PC-3 (cell line): ENCODE data around the gene PLEKHH2. TPM values are rescaled to one million over a fixed set of nuclear protein-coding genes. Genes with fewer than 3 reads are reported as not detected.
"Not testable (repeated sequence)": the region's sequence is repeated elsewhere in the genome, so short reads cannot be mapped to it uniquely, and the experiment has no call there.

Experiments
- ATAC-seq: fragments of 200-7000 bp; cut with Tn5 transposase; 2 replicates; pipeline ENCODE4 v1.9.1; 2020; ENCODE audit warnings: mild to moderate bottlenecking, moderate library complexity
- BruUV-seq: library from RNA; stranded (reverse); fragments of 400-500 nt; replicated peaks from 2 replicates; lab custom pipeline; 2021; lab: Mats Ljungman, UMichigan
- CTCF ChIA-PET: fragments of 300-600 bp; sonication (Branson Sonifier 250); formaldehyde crosslinking; loops from one replicate; lab custom pipeline; 2022; ENCODE audit warnings: antibody characterized with exemption; lab: Charles Lee
- POLR2A ChIA-PET: fragments of 300-600 bp; sonication (Branson Sonifier 250); formaldehyde crosslinking; loops from one replicate; lab custom pipeline; 2022; ENCODE audit warnings: antibody characterized with exemption; ENCODE audit not compliant: unreplicated experiment; lab: Charles Lee
- DNase-seq: peaks from one replicate; pipeline ENCODE4 v3.0.0-alpha.2; 2015
- H2AFZ ChIP-seq: fragments of 300-600 bp; sonication (generic); 2 replicates; pipeline ENCODE4 v1.6.0; 2016; ENCODE audit warnings: antibody characterized with exemption, low read length
- H3F3A ChIP-seq: fragments of 300-600 bp; sonication (generic); one replicate; pipeline ENCODE4 v1.6.0; 2017; ENCODE audit warnings: antibody characterized with exemption, low read length, control low read depth, mild to moderate bottlenecking; ENCODE audit not compliant: unreplicated experiment
- H3K27ac ChIP-seq: fragments of 300-600 bp; sonication (generic); 2 replicates; pipeline ENCODE4 v1.5.1; 2016; ENCODE audit warnings: mild to moderate bottlenecking, low read length
- H3K27me3 ChIP-seq: fragments of 300-600 bp; sonication (generic); 2 replicates; pipeline ENCODE4 v1.6.1; 2016; ENCODE audit warnings: low read length, mixed read lengths
- H3K36me3 ChIP-seq: fragments of 300-600 bp; sonication (generic); 2 replicates; pipeline ENCODE4 v1.6.1; 2016; ENCODE audit warnings: low read depth, mixed run types, low read length, mixed read lengths
- H3K4me1 ChIP-seq: fragments of 300-600 bp; sonication (generic); 2 replicates; pipeline ENCODE4 v1.5.1; 2016; ENCODE audit warnings: low read length; ENCODE audit not compliant: insufficient read depth
- H3K4me2 ChIP-seq: fragments of 300-600 bp; sonication (generic); 2 replicates; pipeline ENCODE4 v1.6.0; 2016; ENCODE audit warnings: low read length
- H3K4me3 ChIP-seq: fragments of 300-600 bp; sonication (generic); 2 replicates; pipeline ENCODE4 v1.5.1; 2016; ENCODE audit warnings: mild to moderate bottlenecking, low read length, mixed read lengths
- H3K79me2 ChIP-seq: fragments of 300-600 bp; sonication (generic); 2 replicates; pipeline ENCODE4 v1.6.1; 2017; ENCODE audit warnings: low read length, mixed read lengths
- H3K9ac ChIP-seq: fragments of 300-600 bp; sonication (generic); 2 replicates; pipeline ENCODE4 v1.6.0; 2016; ENCODE audit warnings: mild to moderate bottlenecking, low read length
- H3K9me2 ChIP-seq: fragments of 300-600 bp; sonication (generic); replicated peaks from 2 replicates; pipeline ENCODE4 v1.6.1; 2016; ENCODE audit warnings: mixed run types, low read length, mixed read lengths
- H3K9me3 ChIP-seq: fragments of 300-600 bp; sonication (generic); 2 replicates; pipeline ENCODE4 v1.6.1; 2016; ENCODE audit warnings: low read length, mixed read lengths
- H4K20me1 ChIP-seq: fragments of 300-600 bp; sonication (generic); 2 replicates; pipeline ENCODE4 v1.6.1; 2016; ENCODE audit warnings: low read length, mixed read lengths
- CTCF ChIP-seq: fragments of 300-600 bp; sonication (generic); conservative IDR thresholded peaks from 2 replicates; pipeline ENCODE4 v1.5.1; 2017; ENCODE audit warnings: antibody characterized with exemption, low read depth, mild to moderate bottlenecking, low read length
- EZH2 ChIP-seq: fragments of 300-600 bp; sonication (generic); IDR thresholded peaks from one replicate; pipeline ENCODE4 v1.6.1; 2017; ENCODE audit warnings: antibody characterized with exemption, mild to moderate bottlenecking, low read length; ENCODE audit not compliant: unreplicated experiment
- EZH2phosphoT487 ChIP-seq: fragments of 300-600 bp; sonication (generic); IDR thresholded peaks from 2 replicates; pipeline ENCODE4 v1.6.1; 2018; ENCODE audit warnings: mild to moderate bottlenecking, antibody characterized with exemption, low read length, borderline replicate concordance
- intact Hi-C: fragments of 100-400 bp; cut with micrococcal nuclease; formaldehyde crosslinking; loops from 2 replicates; pipeline ENCODE4 v1.9.0; 2023
- total RNA-seq: library from RNA; depleted of rRNA; stranded (reverse); fragments of >200 nt; gene quantifications from 2 replicates; pipeline ENCODE4 v1.2.3, GENCODE V29; 2014

PLEKHH2 gene
- total RNA-seq, 1 experiment from 2014 or later: 1.9 TPM

- TF ChIP-seq EZH2 (no peak), CTCF (no peak), EZH2phosphoT487 (no peak)
- intact Hi-C loops: no loop called here
- Histone ChIP-seq H3K9ac (peak within 1 kb of the TSS; percentile 96), H3K9me2 (no peaks in the 10 kb centered on the region), H4K20me1 (no peaks in the 10 kb centered on the region), H3K27me3 (no peaks in the 10 kb centered on the region), H3K4me1 (peaks cover 15% of the 10 kb centered on the region), H3K27ac (peak within 1 kb of the TSS; percentile 83), H3K4me3 (peak within 1 kb of the TSS; percentile 81), H2AFZ (peak within 1 kb of the TSS; percentile 89), H3K36me3 (peaks cover 7% of the 10 kb centered on the region), H3K79me2 (peaks cover 38% of the 10 kb centered on the region), H3F3A (no peaks in the 10 kb centered on the region), H3K4me2 (peak within 1 kb of the TSS; percentile 98), H3K9me3 (no peaks in the 10 kb centered on the region)
- CTCF ChIA-PET: interaction anchor here (1.0 kb wide), 1 partner anchor 9 kb away, joined by 3 read pairs; no protein-coding TSS in a partner anchor
- ATAC-seq (peak; percentile 95), DNase-seq (peak; percentile 99)
- POLR2A ChIA-PET: interaction anchor here (0.6 to 1.0 kb wide), 6 partner anchors 9 to 937 kb away, joined by 3 to 5 read pairs (median 3); no protein-coding TSS in a partner anchor
- TSS peak; percentile 70 for BruUV-seq
Observed at GRCh38 chr2:43595603-43596412, 41.3 kb upstream of the PLEKHH2 start, which contains the start of gene THADA. THADA (minus strand) TSS chr2:43596038; CDS start chr2:43592392, 3,646 bp downstream.

- POLR2A ChIA-PET, H3K27ac ChIP-seq, ATAC-seq, H3K4me1 ChIP-seq, H2AFZ ChIP-seq, H3F3A ChIP-seq, H3K27me3 ChIP-seq, BruUV-seq, H3K36me3 ChIP-seq, H3K4me2 ChIP-seq, H4K20me1 ChIP-seq, H3K4me3 ChIP-seq, DNase-seq, H3K79me2 ChIP-seq, H3K9ac ChIP-seq, H3K9me2 ChIP-seq, CTCF ChIA-PET, intact Hi-C loops, H3K9me3 ChIP-seq: not testable (repeated sequence)
Observed at GRCh38 chr2:43600596-43600995, 36.5 kb upstream of the PLEKHH2 start.

- H3K79me2 ChIP-seq: no peaks in the 10 kb centered on the region
- TF ChIP-seq CTCF (no peak), EZH2 (no peak), EZH2phosphoT487 (no peak)
- H3K9me3 ChIP-seq: no peaks in the 10 kb centered on the region
- DNase-seq (no peak), ATAC-seq (no peak)
- ChIA-PET POLR2A (interaction anchor here (0.7 to 1.1 kb wide), 2 partner anchors 9 to 290 kb away, joined by 4 to 16 read pairs; partner anchors contain the start of gene THADA), CTCF (interaction anchor here (1.1 to 1.2 kb wide), 2 partner anchors 8 to 63 kb away, joined by 3 to 5 read pairs; no protein-coding TSS in a partner anchor)
- no peak overlapping the region for H3K9ac ChIP-seq
- no peak overlapping the region for H3K4me3 ChIP-seq
- H3F3A ChIP-seq: no peaks in the 10 kb centered on the region
- no peaks in the 10 kb centered on the region for H3K4me1 ChIP-seq
- H3K9me2 ChIP-seq: no peaks in the 10 kb centered on the region
- H4K20me1 ChIP-seq: no peaks in the 10 kb centered on the region
- no peak overlapping the region for H2AFZ ChIP-seq
- H3K27me3 ChIP-seq: no peaks in the 10 kb centered on the region
- no peak overlapping the region for H3K4me2 ChIP-seq
- intact Hi-C loops: loop anchor here (5.0 kb wide), 1 partner anchor 777 kb away; no protein-coding TSS in a partner anchor
- no peaks in the 10 kb centered on the region for H3K36me3 ChIP-seq
- no peak overlapping the region for H3K27ac ChIP-seq
- BruUV-seq: no TSS peak
Observed at GRCh38 chr2:43604674-43605073, 32.4 kb upstream of the PLEKHH2 start.
